ENCODE data around the gene KCNJ10.

KCNJ10 gene

DNA sequence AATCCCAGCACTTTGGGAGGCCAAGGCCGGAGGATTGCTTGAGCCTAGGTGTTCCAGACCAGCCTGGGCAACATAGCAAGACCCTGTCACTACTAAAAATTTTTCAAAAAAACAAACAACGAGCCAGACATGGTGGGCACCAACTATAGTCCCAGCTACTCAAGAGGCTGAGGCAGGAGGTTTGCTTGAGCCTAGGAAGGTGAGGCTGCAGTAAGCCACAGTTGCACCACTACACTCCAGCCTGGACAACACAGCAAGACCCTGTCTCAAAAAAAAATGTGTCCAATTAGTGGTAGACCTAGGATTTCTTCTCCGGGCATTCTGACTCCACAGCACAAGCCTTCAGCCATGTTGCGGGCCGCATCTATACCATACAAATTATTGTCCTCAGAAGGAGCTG, 35.2 kb upstream of the KCNJ10 start:
- no peak overlapping the region for H3K4me3 Mint-ChIP-seq
- DNase-seq: no peak
- no peaks in the 10 kb centered on the region for H3K36me3 Mint-ChIP-seq
- H3K27ac Mint-ChIP-seq: no peak overlapping the region
- H3K27me3 Mint-ChIP-seq: peaks cover 35% of the 10 kb centered on the region
- CTCF ChIA-PET: interaction anchor here (0.6 to 5.6 kb wide), 9 partner anchors 14 to 274 kb away, joined by 3 to 64 read pairs (median 7); no protein-coding TSS in a partner anchor
- no peaks in the 10 kb centered on the region for H3K9me3 Mint-ChIP-seq
- peaks cover 17% of the 10 kb centered on the region for H3K4me1 Mint-ChIP-seq

DNA sequence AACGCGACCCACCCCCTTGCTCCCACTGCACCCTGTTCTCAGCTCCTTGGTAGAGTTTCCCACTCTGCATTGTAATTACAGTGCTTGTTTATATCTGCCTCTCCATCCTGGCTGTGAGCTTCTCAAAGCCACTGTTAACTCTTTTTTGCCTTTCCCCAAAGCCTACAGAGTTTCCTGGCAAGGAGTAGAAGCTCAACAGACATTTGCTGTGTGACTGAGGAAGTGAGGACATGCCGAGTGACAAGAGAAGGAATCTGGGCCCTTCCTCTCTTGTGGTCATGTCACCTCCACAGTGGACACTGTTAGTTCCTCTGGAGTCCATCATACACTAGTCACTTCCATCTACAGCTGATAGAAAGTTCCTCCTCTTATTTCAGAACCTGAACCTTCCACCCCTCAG, 34.5 kb upstream of the KCNJ10 start:
- Mint-ChIP-seq H3K9me3 (no peaks in the 10 kb centered on the region), H3K4me1 (peaks cover 22% of the 10 kb centered on the region), H3K27me3 (peaks cover 29% of the 10 kb centered on the region), H3K36me3 (no peaks in the 10 kb centered on the region), H3K4me3 (no peak overlapping the region), H3K27ac (no peak overlapping the region)
- no peak for DNase-seq
- CTCF ChIA-PET: interaction anchor here (0.9 to 5.6 kb wide), 9 partner anchors 19 to 274 kb away, joined by 3 to 64 read pairs (median 7); no protein-coding TSS in a partner anchor

DNA sequence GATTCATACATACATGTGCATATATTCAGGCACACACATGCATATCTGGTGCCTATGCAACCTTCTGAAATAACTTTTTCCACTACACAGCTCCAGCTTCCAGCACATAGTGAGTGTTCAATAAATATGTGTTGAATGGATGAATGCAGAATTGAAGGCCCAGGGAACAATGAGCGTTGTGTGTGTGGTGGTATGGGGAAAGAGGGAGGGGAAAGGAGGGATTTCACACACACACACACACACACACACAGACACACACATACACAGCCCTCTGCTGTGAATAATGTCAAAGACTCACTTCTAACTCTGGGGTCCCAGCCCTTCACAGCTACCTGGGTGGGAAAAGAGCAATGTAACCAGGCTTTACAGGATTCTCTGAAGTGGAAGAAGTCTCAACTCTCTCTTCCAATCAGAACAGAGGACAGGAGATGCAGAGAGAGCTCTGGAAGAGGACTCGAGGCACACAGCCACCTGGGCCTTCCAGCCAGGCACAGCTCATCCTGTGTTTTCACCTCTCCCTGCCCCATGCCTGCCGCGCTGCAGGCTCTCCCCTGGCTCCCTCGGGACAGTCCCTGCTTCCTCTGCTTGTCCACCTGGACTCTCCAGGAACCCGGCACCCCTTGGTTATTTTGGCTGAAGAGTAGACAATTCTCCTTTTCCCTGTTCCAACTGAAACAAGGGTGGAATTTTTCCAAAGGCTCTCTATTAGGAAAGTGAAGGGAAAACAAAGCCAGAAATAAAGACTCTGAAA, 33.9 kb upstream of the KCNJ10 start:
- CTCF ChIA-PET: interaction anchor here (0.6 to 5.6 kb wide), 9 partner anchors 18 to 273 kb away, joined by 3 to 64 read pairs (median 5); no protein-coding TSS in a partner anchor
- peaks cover 29% of the 10 kb centered on the region for H3K4me1 Mint-ChIP-seq
- no peaks in the 10 kb centered on the region for H3K9me3 Mint-ChIP-seq
- no peak overlapping the region for H3K27ac Mint-ChIP-seq
- peaks cover 25% of the 10 kb centered on the region for H3K27me3 Mint-ChIP-seq
- no peaks in the 10 kb centered on the region for H3K36me3 Mint-ChIP-seq
- no peak overlapping the region for H3K4me3 Mint-ChIP-seq
- DNase-seq: no peak

DNA sequence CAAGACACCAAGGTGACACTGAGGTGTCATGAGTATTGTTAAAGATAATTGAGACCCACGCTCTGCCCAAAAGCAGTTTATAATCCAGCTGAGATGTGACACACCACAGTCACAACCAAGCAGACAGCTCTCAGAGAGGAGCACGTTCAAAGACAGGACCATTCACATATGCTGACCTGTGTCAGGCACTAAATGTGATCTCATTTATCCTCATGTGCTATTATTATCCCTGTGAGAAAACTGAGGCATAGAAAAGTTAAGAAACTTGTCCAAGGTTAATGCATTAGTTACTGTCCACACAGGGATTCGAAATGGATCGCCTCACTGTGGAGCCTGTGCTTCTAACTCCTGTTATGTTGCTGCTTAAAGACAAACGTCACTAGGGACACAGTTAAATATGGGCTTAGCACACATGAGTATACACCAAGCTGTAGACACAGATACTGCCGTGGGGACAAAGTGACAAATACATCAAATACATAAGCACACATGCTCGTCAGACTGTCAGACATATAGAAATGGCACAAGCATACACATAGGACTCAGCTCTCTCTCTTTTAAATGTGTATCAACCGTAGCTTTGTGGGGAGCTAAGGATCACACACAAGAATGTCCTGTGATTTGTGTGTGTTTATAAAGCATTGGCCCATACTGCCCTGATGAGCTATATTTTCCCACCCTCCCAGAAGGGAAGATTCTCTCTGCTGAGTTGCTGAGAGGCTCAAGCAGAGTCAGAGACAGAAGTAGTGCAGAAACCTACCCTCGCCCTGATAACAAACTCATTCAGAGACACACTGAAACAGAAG, 32.0 kb upstream of the KCNJ10 start:
- Mint-ChIP-seq H3K9me3 (no peaks in the 10 kb centered on the region), H3K27ac (no peak overlapping the region), H3K27me3 (peaks cover 21% of the 10 kb centered on the region), H3K4me1 (peaks cover 36% of the 10 kb centered on the region), H3K4me3 (no peak overlapping the region), H3K36me3 (peaks cover 7% of the 10 kb centered on the region)
- no peak for DNase-seq
- CTCF ChIA-PET: interaction anchor here (0.6 to 5.6 kb wide), 30 partner anchors 8 to 1200 kb away, joined by 3 to 64 read pairs (median 4); partner anchors contain the start of gene KCNJ9

DNA sequence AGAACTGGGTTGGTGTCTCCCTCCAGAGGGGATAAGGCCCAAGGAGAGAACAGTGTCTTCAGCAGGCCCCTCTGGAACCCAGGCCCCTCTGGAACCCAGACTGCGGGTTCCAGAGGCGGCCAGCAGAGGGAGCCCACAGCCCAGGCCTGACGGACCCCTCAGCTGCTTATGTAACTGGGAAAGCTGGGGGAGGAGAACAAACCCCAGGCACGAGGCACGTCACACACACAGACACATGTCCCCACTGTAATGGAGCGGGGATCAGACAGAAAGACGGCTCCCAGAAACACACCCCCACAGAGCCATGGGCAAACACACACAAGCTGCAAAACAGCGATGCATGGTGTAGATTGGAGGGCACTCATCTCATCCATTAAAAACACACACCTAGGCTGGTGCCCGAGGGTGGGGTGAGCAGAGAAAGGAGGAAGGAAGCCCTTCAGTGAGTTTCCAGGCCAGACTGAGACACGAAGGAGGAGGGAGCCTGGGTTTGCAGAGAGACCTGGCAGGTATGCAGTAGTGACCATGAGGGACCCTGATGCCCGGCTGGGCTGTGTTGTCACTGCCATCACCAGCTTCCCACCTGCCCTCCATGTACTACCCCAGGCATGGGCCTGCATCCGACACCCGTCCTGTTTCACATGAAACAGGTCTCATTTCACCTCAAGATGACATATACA, 31.2 kb upstream of the KCNJ10 start:
- Mint-ChIP-seq H3K9me3 (no peaks in the 10 kb centered on the region), H3K4me3 (no peak overlapping the region), H3K27ac (peak overlapping the region; percentile 58), H3K36me3 (peaks cover 7% of the 10 kb centered on the region), H3K27me3 (peaks cover 16% of the 10 kb centered on the region), H3K4me1 (peaks cover 44% of the 10 kb centered on the region)
- CTCF ChIA-PET: interaction anchor here (0.7 to 5.6 kb wide), 31 partner anchors 9 to 315 kb away, joined by 3 to 64 read pairs (median 4); partner anchors contain the start of gene KCNJ9
- peak; percentile 76 for DNase-seq

DNA sequence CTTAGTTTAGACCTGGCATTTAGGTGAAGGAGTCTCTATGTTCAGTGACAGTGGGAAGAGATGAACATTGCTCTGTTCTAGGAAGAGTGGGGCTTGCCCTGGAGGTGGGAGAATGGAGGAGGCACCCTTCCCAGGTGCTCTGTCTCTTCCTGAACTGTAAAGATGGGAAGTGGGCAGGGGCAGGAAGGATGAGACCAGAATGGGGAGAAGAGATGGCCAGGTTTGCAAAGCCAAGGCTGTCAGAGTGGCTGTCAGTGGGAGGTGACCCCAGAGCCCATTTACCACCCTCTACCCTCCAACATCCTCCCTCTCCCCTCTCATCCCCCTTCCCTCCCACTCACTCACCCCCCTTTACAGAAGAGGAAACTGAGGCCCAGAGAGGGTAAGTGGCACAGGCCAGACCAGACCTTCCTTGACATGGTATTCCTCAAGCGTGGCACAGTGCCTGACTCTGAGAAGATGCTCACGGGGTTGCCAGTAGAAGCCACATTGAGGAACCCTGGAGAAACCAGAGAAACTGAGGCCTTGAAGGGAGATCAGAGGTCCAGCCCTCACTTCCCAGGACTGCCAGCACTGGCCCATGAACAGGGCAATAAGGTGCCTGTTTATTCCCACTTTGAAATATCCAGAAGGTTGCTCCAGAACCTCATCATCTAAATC, 29.9 kb upstream of the KCNJ10 start:
- no peak overlapping the region for H3K4me3 Mint-ChIP-seq
- H3K4me1 Mint-ChIP-seq: peaks cover 50% of the 10 kb centered on the region

DNA sequence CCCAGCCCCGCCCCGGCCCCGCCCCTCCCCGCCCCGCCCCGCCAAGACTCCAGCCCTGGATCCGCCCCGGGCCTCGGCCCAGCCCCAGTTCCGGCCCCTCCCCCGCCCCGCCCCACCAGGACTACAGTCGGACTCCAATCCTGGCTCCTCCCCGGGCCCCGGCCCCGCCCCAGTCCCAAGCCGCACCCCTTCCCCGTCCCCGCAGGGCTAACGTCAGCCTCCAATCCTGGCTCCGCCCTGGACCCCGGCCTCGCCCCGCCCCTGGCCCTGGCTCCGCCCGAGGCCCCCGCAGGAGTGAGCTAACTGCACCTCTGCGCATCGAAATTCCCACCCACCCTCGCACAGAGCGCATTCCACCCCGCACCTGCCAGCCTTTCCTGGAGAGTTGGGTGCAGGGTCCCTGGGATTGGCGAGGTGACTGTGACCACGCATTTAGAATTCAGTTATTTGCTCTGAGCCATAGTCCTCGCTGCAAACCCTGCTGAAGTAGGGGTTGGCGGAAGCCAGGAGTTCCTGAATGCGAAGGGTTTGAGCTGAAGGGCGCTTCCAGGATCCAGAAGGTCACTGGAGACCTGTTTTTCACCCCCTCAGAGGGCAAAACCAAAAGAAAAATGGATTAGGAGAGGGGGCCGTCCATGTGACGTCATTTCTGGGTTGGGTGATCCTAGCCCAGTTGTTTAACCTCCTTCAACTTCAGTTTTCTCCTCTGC, 29.0 kb upstream of the KCNJ10 start:
- H3K4me3 Mint-ChIP-seq: peak overlapping the region; percentile 71
- H3K9me3 Mint-ChIP-seq: no peaks in the 10 kb centered on the region
- H3K36me3 Mint-ChIP-seq: peaks cover 14% of the 10 kb centered on the region
- peaks cover 7% of the 10 kb centered on the region for H3K27me3 Mint-ChIP-seq
- peak overlapping the region; percentile 93 for H3K27ac Mint-ChIP-seq
- CTCF ChIA-PET: interaction anchor here (0.6 to 4.8 kb wide), 7 partner anchors 10 to 277 kb away, joined by 3 to 60 read pairs (median 9); partner anchors contain the start of gene PEX19
- H3K4me1 Mint-ChIP-seq: peaks cover 53% of the 10 kb centered on the region
- peak; percentile 99 for DNase-seq

More for the DNA sequence above, 29.9 kb upstream of the KCNJ10 start:
- no peaks in the 10 kb centered on the region for H3K9me3 Mint-ChIP-seq
- CTCF ChIA-PET: interaction anchor here (0.6 to 5.6 kb wide), 7 partner anchors 9 to 277 kb away, joined by 3 to 64 read pairs (median 28); no protein-coding TSS in a partner anchor
- peak overlapping the region; percentile 93 for H3K27ac Mint-ChIP-seq
- peaks cover 7% of the 10 kb centered on the region for H3K36me3 Mint-ChIP-seq
- DNase-seq: no peak
- H3K27me3 Mint-ChIP-seq: peaks cover 13% of the 10 kb centered on the region

DNA sequence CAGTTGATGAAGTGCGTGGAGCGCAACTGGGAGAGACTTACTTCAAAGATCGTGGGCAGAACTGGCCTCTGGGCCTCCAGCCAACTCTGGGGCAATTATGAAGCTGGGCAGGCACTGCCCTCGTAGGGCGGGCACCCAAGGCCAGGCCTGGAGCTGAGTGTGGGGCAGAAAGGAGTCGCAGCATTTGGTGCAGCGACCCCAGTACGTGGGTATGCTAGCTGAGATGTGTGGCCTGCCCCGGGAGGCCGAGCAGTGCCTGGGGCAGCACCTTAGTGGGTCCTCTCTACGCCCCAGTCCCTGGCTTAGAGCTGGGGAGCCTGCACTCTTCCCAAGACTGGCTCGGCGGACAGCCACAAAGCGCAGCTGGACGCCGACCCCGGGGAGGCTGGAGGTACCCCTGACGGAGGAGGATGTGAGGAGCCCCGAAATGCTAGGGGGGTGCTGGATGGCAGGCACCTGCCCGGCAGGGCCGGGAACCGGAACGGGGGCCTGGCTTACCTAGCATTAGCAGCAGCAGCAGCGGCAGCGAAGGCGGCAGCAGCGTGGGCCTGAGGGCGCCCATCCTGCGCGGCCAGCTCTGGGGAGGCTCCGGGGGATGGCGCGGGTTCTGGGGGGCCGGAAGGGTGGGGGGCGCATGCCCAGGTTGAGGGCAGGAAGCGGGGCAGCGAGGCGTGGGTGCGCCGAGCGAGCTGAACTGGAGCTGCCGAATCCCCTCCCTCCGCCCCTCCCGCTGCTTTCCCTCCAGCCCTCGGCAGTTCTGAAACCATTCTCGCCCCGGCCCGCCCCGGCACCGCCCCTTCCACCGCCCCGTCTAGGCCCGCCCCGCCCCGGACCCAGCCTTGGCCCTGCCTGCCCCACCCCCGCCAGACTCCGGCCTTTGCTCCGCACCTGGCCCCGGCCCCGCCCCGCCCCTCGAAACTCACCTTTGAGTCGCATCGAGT, 28.2 kb upstream of the KCNJ10 start, which contains the start of gene IGSF8:
Gene IGSF8 (minus strand): TSS at position 709 of the 941 bp plus-strand sequence. CDS start 147 bp downstream, at position 562.
- H3K9me3 Mint-ChIP-seq: no peaks in the 10 kb centered on the region
- peak; percentile 96 for DNase-seq
- H3K27ac Mint-ChIP-seq: peak within 1 kb of the TSS; percentile 93
- H3K27me3 Mint-ChIP-seq: peaks cover 4% of the 10 kb centered on the region
- H3K4me3 Mint-ChIP-seq: peak within 1 kb of the TSS; percentile 77
- peaks cover 17% of the 10 kb centered on the region for H3K36me3 Mint-ChIP-seq
- peaks cover 56% of the 10 kb centered on the region for H3K4me1 Mint-ChIP-seq
- CTCF ChIA-PET: interaction anchor here (0.9 to 4.8 kb wide), 8 partner anchors 8 to 278 kb away, joined by 3 to 60 read pairs (median 8); no protein-coding TSS in a partner anchor

DNA sequence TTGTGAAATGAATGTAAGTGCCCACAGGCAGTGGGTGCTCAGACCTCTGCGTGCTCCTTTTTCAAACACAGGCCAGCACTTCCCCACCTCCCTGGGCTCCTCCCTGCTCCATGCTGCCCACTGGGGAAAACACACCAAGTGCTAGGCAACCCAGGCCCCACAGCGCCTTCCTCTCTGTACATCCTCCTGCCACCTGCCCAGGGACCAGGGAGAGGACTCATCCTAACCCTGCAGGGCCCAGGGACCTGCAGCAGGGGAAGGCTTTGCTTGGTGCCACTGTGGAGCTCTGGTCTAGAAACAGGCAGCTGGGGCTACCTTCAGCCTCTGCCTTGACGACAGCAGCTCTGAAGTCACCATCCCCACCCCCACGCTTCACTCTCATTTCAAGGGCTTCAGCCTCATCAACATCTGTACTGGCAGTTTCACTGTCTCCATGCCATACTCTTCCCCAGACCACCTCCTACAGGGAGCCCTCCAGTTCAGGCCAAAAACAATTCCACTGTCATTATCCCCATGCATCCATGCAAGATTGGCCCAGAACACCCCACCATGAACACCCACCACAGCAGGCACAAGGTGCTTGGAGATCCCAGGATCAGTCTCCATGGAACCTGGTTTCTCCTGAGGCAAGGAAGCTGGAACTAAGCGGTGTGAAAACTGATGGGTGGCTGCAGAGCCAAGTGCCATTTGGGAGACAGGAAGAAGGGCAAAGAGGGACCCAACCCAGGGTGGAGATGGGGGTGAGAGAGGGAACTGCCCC, 27.4 kb upstream of the KCNJ10 start:
- Mint-ChIP-seq H3K4me1 (peaks cover 58% of the 10 kb centered on the region), H3K9me3 (no peaks in the 10 kb centered on the region), H3K27ac (peak overlapping the region; percentile 89), H3K27me3 (no peaks in the 10 kb centered on the region), H3K36me3 (peaks cover 17% of the 10 kb centered on the region), H3K4me3 (peak overlapping the region; percentile 77)
- DNase-seq: peak; percentile 52
- CTCF ChIA-PET: interaction anchor here (0.9 to 4.8 kb wide), 10 partner anchors 9 to 279 kb away, joined by 3 to 60 read pairs (median 9); partner anchors contain the start of gene KCNJ9

DNA sequence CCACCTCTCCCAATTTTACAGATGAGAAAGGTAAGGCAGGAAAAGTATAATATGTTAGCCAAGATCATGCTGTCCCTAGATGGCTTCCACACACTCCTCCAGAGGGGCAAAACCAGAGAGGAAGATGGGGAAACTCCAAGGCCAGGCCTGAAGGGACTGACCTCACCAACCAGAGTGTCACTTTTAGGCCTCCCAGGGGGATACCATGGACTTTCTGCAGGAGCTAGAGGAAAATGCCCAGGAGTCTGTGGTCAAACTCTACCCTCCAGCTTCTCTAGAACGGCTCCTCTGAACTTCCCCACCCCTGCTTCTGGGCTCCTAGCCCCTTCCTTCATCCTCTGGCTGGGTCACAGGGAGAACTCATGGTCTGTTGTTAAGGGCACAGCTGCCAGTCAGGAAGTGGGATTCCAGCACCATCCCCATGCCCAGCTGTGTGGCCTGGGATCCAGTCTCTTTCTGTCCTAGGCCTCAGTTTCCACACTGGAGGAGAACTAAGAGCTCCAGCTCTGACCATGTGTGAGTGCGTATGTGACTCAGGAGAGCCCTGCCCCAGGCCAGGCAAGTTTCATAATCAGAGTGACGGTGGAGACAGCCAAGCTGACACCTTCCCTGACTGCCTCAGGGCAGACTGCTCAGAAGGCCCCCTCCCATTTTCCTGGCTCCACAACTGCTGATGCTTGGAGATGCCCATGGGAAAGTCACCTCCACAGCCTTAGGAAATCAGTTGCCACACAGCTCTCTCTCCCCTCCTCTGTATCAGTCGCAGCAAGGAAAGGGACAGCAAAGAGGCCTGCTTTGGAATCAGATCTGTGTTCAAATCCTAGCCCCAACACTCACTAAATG, 26.5 kb upstream of the KCNJ10 start:
- CTCF ChIA-PET: interaction anchor here (1.5 to 4.8 kb wide), 6 partner anchors 10 to 156 kb away, joined by 3 to 60 read pairs (median 10); partner anchors contain the start of gene KCNJ9
- Mint-ChIP-seq H3K27ac (peak overlapping the region; percentile 73), H3K36me3 (peaks cover 22% of the 10 kb centered on the region), H3K27me3 (no peaks in the 10 kb centered on the region), H3K4me1 (peaks cover 54% of the 10 kb centered on the region), H3K4me3 (peak overlapping the region; percentile 77), H3K9me3 (no peaks in the 10 kb centered on the region)
- DNase-seq: no peak
